Osteoblast (primary cell): ENCODE results near the gene ADAMTS2. TPM values are rescaled to one million over a fixed set of nuclear protein-coding genes. Genes with fewer than 3 reads are reported as not detected.

Source experiments
- DNase-seq: peaks from one replicate; pipeline ENCODE4 v3.0.0; 2011; ENCODE audit warnings: low spot score, mixed read lengths; ENCODE audit not compliant: insufficient read length; ENCODE audit errors: missing footprints
- H2AFZ ChIP-seq: 2 replicates; pipeline ENCODE4 v1.6.0; 2011; ENCODE audit warnings: mild to moderate bottlenecking, low read length
- H3K27ac ChIP-seq: 2 replicates; pipeline ENCODE4 v1.5.1; 2011; ENCODE audit warnings: mild to moderate bottlenecking, low read depth, low read length, moderate library complexity
- H3K27me3 ChIP-seq: 2 replicates; pipeline ENCODE4 v1.6.0; 2012; ENCODE audit warnings: mild to moderate bottlenecking, control low read depth, inconsistent platforms, low read length, moderate library complexity; ENCODE audit not compliant: insufficient read depth
- H3K36me3 ChIP-seq: 2 replicates; pipeline ENCODE4 v1.5.1; 2011; ENCODE audit warnings: mild to moderate bottlenecking, low read length, control low read depth, moderate library complexity; ENCODE audit not compliant: insufficient read depth
- H3K4me1 ChIP-seq: 2 replicates; pipeline ENCODE4 v1.5.1; 2011; ENCODE audit warnings: mild to moderate bottlenecking, low read length, control low read depth, moderate library complexity; ENCODE audit not compliant: insufficient read depth
- H3K4me2 ChIP-seq: 2 replicates; pipeline ENCODE4 v1.6.0; 2011; ENCODE audit warnings: mild to moderate bottlenecking, low read length; ENCODE audit not compliant: insufficient read depth
- H3K4me3 ChIP-seq: fragments of 200-600 bp; sonication (generic); 3 replicates; pipeline ENCODE4 v1.5.1; 2012; ENCODE audit warnings: mild to moderate bottlenecking, low read length, inconsistent platforms; ENCODE audit not compliant: insufficient read depth
- H3K79me2 ChIP-seq: 2 replicates; pipeline ENCODE4 v1.6.0; 2012; ENCODE audit warnings: mild to moderate bottlenecking, low read length, control low read depth, inconsistent platforms; ENCODE audit not compliant: insufficient read depth
- H3K9me3 ChIP-seq: 2 replicates; pipeline ENCODE4 v1.5.1; 2011; ENCODE audit warnings: low read depth, low read length, control low read depth
- H4K20me1 ChIP-seq: 2 replicates; pipeline ENCODE4 v1.6.0; 2012; ENCODE audit warnings: mild to moderate bottlenecking, low read length, control low read depth; ENCODE audit not compliant: insufficient read depth
- CTCF ChIP-seq: IDR thresholded peaks from 2 replicates; pipeline ENCODE4 v1.5.1; 2011; ENCODE audit warnings: mild to moderate bottlenecking, low read depth, low read length, moderate library complexity; ENCODE audit errors: extremely low read depth
- total RNA-seq: library from RNA; depleted of rRNA; stranded (reverse); fragments of >200 nt; gene quantifications from 2 replicates; pipeline ENCODE4 v1.2.3, GENCODE V29; 2012

ADAMTS2 gene
- total RNA-seq, 1 donor = 144 TPM

DNA sequence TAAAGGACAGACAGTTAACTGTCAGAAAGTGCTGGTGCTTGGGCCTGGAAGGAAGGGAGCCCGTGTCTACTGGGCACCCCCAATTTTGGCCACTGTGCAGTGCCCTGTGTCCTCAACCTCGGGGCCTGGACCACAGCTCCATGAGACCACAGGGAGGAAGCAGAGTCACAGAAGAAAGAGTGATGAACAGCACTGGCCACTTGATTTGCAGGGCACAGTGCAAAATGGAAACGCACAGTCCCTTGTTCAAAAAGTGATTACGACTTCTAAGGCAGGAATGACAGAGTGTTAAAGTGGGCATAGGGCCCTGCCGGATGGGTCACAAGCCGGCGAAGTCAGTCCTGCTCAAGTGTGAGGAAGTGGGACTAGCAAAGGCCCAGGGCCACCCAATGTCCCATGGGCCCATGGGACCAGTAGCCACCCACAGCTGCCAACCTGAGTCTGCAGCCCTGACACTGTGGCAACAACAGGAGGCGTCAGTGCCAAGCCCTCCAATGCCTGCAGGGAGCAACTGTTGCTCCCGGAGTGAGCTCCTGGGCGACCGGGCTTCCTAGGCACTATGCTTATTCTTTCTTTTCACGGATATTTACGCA, 85.4 kb downstream of the ADAMTS2 start:
- Histone ChIP-seq H3K4me1 (peaks cover 18% of the 10 kb centered on the region), H4K20me1 (no peaks in the 10 kb centered on the region), H3K4me3 (no peak overlapping the region), H3K4me2 (no peak overlapping the region), H3K36me3 (peaks cover 30% of the 10 kb centered on the region), H3K27me3 (no peaks in the 10 kb centered on the region), H3K27ac (peak overlapping the region; percentile 61), H3K9me3 (no peaks in the 10 kb centered on the region), H3K79me2 (peaks cover 96% of the 10 kb centered on the region), H2AFZ (no peak overlapping the region)
- no peak for TF ChIP-seq CTCF
- DNase-seq = peak; percentile 67

DNA sequence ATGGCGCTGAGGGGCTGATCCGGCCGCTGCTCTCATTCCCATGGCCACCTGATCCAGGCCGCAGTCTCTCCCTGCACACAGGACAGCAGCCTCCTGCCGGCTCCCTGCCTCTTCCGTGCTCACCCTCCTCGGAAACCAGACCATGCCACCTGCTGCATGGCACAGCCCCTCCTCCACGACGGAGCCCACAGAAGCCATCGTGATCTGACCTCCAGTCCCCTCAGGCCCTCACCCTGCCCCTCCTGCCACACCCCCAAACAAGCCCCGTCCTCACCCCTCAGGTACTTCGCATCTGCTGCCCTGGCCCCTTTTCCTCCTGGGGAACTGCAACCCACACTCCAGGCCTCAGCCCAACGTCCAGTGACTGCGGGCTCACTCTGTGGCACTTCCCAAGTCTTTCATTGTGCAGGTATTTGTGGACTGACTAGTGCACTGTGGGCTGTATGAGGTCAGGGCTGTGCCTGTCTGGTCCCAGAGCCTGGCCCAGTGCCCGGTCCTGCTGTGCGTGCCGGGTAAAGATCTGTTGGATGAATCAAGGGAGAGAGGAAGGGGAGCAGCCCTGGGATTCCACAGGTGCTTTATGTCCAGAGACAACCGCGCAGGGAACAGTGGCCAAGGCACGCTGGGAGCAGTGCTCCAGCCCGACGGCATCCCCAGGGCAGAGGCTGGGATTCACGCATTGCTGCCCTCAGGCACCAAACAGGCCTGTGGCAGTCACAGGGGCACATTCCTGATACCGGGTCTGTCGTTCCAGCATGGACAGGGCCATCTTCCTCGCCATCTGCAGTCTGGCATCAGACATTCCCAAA, 86.1 kb downstream of the ADAMTS2 start:
- no peak for TF ChIP-seq CTCF
- Histone ChIP-seq H3K4me1 (peaks cover 18% of the 10 kb centered on the region), H3K36me3 (peaks cover 30% of the 10 kb centered on the region), H3K9me3 (no peaks in the 10 kb centered on the region), H3K79me2 (peaks cover 96% of the 10 kb centered on the region), H2AFZ (no peak overlapping the region), H3K4me2 (no peak overlapping the region), H3K4me3 (no peak overlapping the region), H3K27me3 (no peaks in the 10 kb centered on the region), H4K20me1 (no peaks in the 10 kb centered on the region), H3K27ac (peak overlapping the region; percentile 61)
- DNase-seq = peak; percentile 85

DNA sequence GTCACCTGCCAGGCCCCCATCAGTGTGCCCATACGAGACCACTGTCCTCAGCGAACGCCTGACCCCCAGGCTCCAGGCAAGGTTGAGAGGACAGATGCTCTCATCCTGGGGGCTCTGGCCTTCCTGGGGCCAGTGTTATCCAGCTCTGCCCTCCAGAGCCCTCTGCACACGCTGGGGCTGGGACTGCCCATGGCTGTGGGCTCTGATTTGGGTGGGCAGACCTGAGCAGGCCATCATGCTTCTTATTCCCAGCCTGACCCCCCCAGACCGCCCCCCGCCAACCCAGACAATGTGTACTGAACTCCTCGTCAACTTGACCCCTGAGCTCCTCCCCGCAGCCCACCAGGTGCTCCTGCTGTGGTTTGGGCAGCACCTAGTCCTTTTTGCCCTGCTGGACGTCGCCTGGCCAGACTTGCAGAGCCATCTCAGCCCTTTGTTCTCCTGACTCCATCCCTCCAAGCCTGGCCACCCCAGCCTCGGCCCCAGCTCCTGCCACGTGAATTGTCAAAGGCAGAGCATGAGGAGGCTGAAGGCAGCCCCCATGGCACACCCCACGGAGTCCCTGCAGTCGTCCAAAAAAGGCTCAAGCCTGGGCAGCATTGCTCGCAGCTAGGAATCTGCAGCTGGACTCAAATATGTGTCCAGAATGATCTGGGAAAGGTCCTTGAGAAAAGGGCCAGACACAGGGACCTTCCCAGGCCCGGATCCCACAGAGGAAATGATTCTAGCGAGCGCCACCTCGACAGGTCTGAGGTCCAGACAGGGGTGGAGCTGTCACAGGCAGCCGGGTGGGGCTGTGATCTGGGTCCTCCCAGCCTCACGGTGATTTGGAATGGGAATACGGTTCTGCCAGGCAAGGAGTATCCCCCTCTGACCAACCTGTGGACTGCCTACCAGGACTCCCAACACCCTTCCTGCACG, 87.0 kb downstream of the ADAMTS2 start:
- TF ChIP-seq CTCF = no peak
- H3K4me2 ChIP-seq = no peak overlapping the region
- peak overlapping the region; percentile 37 for H3K27ac ChIP-seq
- H3K79me2 ChIP-seq = peaks cover 96% of the 10 kb centered on the region
- no peaks in the 10 kb centered on the region for H4K20me1 ChIP-seq
- no peaks in the 10 kb centered on the region for H3K27me3 ChIP-seq
- peaks cover 18% of the 10 kb centered on the region for H3K4me1 ChIP-seq
- no peaks in the 10 kb centered on the region for H3K9me3 ChIP-seq
- H2AFZ ChIP-seq = no peak overlapping the region
- no peak overlapping the region for H3K4me3 ChIP-seq
- H3K36me3 ChIP-seq = peaks cover 27% of the 10 kb centered on the region
- peak; percentile 76 for DNase-seq
